Keratinocyte (primary cell): ENCODE data around the gene OR52A1. TPM values are rescaled to one million over a fixed set of nuclear protein-coding genes. Genes with fewer than 3 reads are reported as not detected.

Experiments
- DNase-seq: peaks from one replicate; pipeline ENCODE4 v3.0.0-alpha.2; 2011; ENCODE audit warnings: low read depth, missing footprints, low spot score
- FAIRE-seq: peaks from 2 replicates; lab custom pipeline; 2011; peaks lifted over from hg19 to GRCh38; lab: Jason Lieb, UNC
- H2AFZ ChIP-seq: 2 replicates; pipeline ENCODE4 v1.6.0; 2012; ENCODE audit warnings: low read length, control low read depth, inconsistent platforms; ENCODE audit not compliant: control insufficient read depth
- H3K27ac ChIP-seq: 2 replicates; pipeline ENCODE4 v1.5.1; 2011; ENCODE audit warnings: low read length; ENCODE audit not compliant: control insufficient read depth, insufficient read depth
- H3K27me3 ChIP-seq: 3 replicates; pipeline ENCODE4 v1.6.0; 2011; ENCODE audit warnings: low read length; ENCODE audit not compliant: control insufficient read depth, insufficient read depth; ENCODE audit errors: extremely low read depth
- H3K36me3 ChIP-seq, 2 experiments: 2 replicates in 1 of 2; 3 replicates in 1 of 2; pipeline ENCODE4 v1.5.1; 2011; ENCODE audit warnings: low read length in 2 of 2, mild to moderate bottlenecking in 1 of 2; ENCODE audit not compliant: control insufficient read depth in 2 of 2, insufficient read depth in 2 of 2; ENCODE audit errors: extremely low read depth in 1 of 2
- H3K4me1 ChIP-seq: 3 replicates; pipeline ENCODE4 v1.5.1; 2011; ENCODE audit warnings: low read length; ENCODE audit not compliant: control insufficient read depth, insufficient read depth; ENCODE audit errors: extremely low read depth
- H3K4me2 ChIP-seq: 3 replicates; pipeline ENCODE4 v1.6.0; 2011; ENCODE audit warnings: low read depth, low read length; ENCODE audit not compliant: control insufficient read depth, insufficient read depth; ENCODE audit errors: extremely low read depth
- H3K4me3 ChIP-seq, 3 experiments: fragments of 200-600 bp in 1 of 3; sonication (generic) in 1 of 3; 2 replicates in 2 of 3; 3 replicates in 1 of 3; pipeline ENCODE4 v1.5.1; 2011 to 2016; ENCODE audit warnings: low read length in 3 of 3, mild to moderate bottlenecking in 3 of 3, control low read depth in 2 of 3, inconsistent platforms in 1 of 3, low read depth in 1 of 3, mixed read lengths in 1 of 3, mixed run types in 1 of 3, moderate library complexity in 1 of 3; ENCODE audit not compliant: control insufficient read depth in 2 of 3, insufficient read depth in 2 of 3; ENCODE audit errors: extremely low read depth in 1 of 3
- H3K79me2 ChIP-seq: 2 replicates; pipeline ENCODE4 v1.6.0; 2012; ENCODE audit warnings: low read length; ENCODE audit not compliant: control insufficient read depth, insufficient read depth
- H3K9ac ChIP-seq: 3 replicates; pipeline ENCODE4 v1.6.0; 2011; ENCODE audit warnings: low read length; ENCODE audit not compliant: control insufficient read depth, insufficient read depth; ENCODE audit errors: extremely low read depth
- H3K9me1 ChIP-seq: 3 replicates; pipeline ENCODE4 v1.6.0; 2011; ENCODE audit warnings: low read length; ENCODE audit not compliant: control insufficient read depth, insufficient read depth; ENCODE audit errors: extremely low read depth
- H3K9me3 ChIP-seq: 2 replicates; pipeline ENCODE4 v1.5.1; 2012; ENCODE audit warnings: low read depth, low read length; ENCODE audit not compliant: control insufficient read depth
- H4K20me1 ChIP-seq: 3 replicates; pipeline ENCODE4 v1.6.0; 2011; ENCODE audit warnings: low read length; ENCODE audit not compliant: control insufficient read depth, insufficient read depth; ENCODE audit errors: extremely low read depth
- CTCF ChIP-seq, 3 experiments: IDR thresholded peaks in 1 of 3; conservative IDR thresholded peaks in 1 of 3; optimal IDR thresholded peaks in 1 of 3; 2 replicates in 2 of 3; 3 replicates in 1 of 3; pipeline versions ENCODE3 to v1.5.1; 2011; ENCODE audit warnings: low read length in 3 of 3, mild to moderate bottlenecking in 3 of 3, moderate library complexity in 2 of 3, control low read depth in 1 of 3, inconsistent platforms in 1 of 3; ENCODE audit not compliant: insufficient read depth in 2 of 3; ENCODE audit errors: extremely low read depth in 1 of 3
- EZH2 ChIP-seq: IDR thresholded peaks from one replicate; pipeline ENCODE4 v1.6.1; 2012; ENCODE audit warnings: inconsistent platforms, mild to moderate bottlenecking, low read length, moderate library complexity
- dilution Hi-C: fragments of 300-500 bp; cut with MboI; formaldehyde crosslinking; loops from one replicate; pipeline ENCODE4 v1.7.0; 2020; ENCODE audit warnings: low sequenced_read_pairs; ENCODE audit not compliant: extremely low pct_ligation_motif_present
- polyA plus RNA-seq, 5 experiments: library from polyadenylated mRNA; depleted of rRNA in 3 of 5; stranded (reverse) in 3 of 5; stranded (forward) in 1 of 5; unstranded in 1 of 5; fragments of >200 nt; gene quantifications; 1 replicate in 1 of 5; 2 replicates in 3 of 5; 3 replicates in 1 of 5; pipeline versions ENCODE4 v1.2.1 to v1.2.3, GENCODE V29; 2011 to 2012; ENCODE audit warnings: missing spikeins in 2 of 5, low read depth in 1 of 5, low replicate concordance in 1 of 5

Gene OR52A1
- polyA plus RNA-seq, 1 donor (not counting 4 experiments of a cell fraction or from before 2014, with no cell fraction given), result not detected

- no peaks in the 10 kb centered on the region for H3K4me1 ChIP-seq
- no peak overlapping the region for H3K9ac ChIP-seq
- H2AFZ ChIP-seq, result no peak overlapping the region
- no peak for TF ChIP-seq EZH2
- no peak for FAIRE-seq
- no peaks in the 10 kb centered on the region for H3K36me3 ChIP-seq
- dilution Hi-C loops, result no loop called here
- no peaks in the 10 kb centered on the region for H3K9me1 ChIP-seq
- no peak overlapping the region for H3K27ac ChIP-seq
- no peaks in the 10 kb centered on the region for H3K9me3 ChIP-seq
- no peak overlapping the region for H3K4me2 ChIP-seq
- H3K4me3 ChIP-seq, result no peak overlapping the region
- H3K27me3 ChIP-seq, result no peaks in the 10 kb centered on the region
- no peak for DNase-seq
- H4K20me1 ChIP-seq, result no peaks in the 10 kb centered on the region
- no peaks in the 10 kb centered on the region for H3K79me2 ChIP-seq
Measured at GRCh38 chr11:5117588-5117987, 37.0 kb downstream of the OR52A1 start.

- no peak for FAIRE-seq
Measured at GRCh38 chr11:5115339-5115738, 39.2 kb downstream of the OR52A1 start.

More at GRCh38 chr11:5115339-5115738, 39.2 kb downstream of the OR52A1 start:
- dilution Hi-C loops, result no loop called here
- Histone ChIP-seq H3K4me3 (no peak overlapping the region), H3K9me3 (no peaks in the 10 kb centered on the region), H3K27me3 (no peaks in the 10 kb centered on the region), H3K4me1 (no peaks in the 10 kb centered on the region), H3K9me1 (no peaks in the 10 kb centered on the region), H2AFZ (no peak overlapping the region), H3K9ac (no peak overlapping the region), H4K20me1 (no peaks in the 10 kb centered on the region), H3K36me3 (no peaks in the 10 kb centered on the region), H3K4me2 (no peak overlapping the region), H3K27ac (no peak overlapping the region), H3K79me2 (no peaks in the 10 kb centered on the region)
- DNase-seq, result no peak
- TF ChIP-seq EZH2 (no peak), CTCF (optimal IDR thresholded peaks at IDR 0.05 in 1 of 3, IDR thresholded peaks at IDR 0.05 in 1 of 3, conservative IDR thresholded peaks at IDR 0.05 in 1 of 3; ENCODE audit: extremely low read depth in 1 of 3, insufficient read depth in 2 of 3, low read length in 3 of 3) (no peak)
